Suprapubic skin (tissue), 3 donors: ENCODE results near the gene ZDHHC24.

ENCODE experiments used
- POLR2A ChIP-seq, 2 donors: fragments of 450-650 bp; IDR thresholded peaks; one replicate each; pipeline ENCODE4 v1.6.1; 2017; ENCODE audit warnings: antibody characterized with exemption in 2 of 2, mild to moderate bottlenecking in 2 of 2, moderate library complexity in 2 of 2
- TF ChIP-seq, protein P1 (sequence below), 2 donors: fragments of 200-600 bp in 1 of 2; fragments of 450-650 bp in 1 of 2; sonication (generic) in 1 of 2; IDR thresholded peaks; one replicate each; pipeline ENCODE4 v1.5.1; 2016 to 2019; ENCODE audit warnings: antibody characterized with exemption in 2 of 2, mild to moderate bottlenecking in 1 of 2, moderate library complexity in 1 of 2

DNA sequence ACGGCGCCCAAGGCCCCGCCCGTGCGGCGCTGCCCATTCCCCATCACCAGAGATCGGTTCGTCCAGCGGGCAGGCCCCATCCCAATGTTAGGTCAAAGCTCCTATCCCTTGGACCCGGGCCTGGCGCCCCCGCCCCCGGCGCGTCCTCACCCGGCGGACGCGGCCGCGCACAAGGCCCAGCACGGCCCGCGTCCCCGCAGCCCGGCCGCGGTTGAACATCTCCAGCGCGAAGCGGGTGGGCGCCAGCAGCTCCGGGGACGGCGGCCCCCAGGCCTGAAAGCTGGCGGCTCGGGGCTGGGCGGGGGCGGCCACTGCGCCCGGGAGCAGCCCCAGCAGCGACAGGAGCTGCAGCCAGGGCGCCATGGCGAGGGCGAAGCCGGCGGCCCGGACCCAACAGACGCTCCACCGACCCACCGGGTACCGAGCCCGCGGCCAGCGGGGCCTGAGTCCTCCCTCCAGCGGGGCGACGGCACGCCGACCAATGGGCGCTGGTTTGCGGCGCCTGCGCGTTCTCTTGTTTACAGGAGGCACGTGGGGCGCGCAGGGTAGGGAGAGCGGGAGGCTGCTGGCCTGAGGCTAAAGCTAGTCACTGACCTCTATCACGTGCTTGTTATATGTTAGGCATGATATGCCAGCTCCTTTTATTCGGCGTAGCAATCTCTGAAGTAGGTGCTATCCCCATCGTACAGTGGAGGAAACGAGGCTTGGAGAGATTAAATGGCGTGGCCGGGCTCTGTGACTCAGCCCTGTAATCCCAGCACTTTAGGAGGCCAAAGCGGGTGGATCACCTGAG is 22.5 kb upstream of the ZDHHC24 start, which contains the start of gene CTSF:
- no peak for TF ChIP-seq POLR2A (IDR thresholded peaks at IDR 0.05)
- TF ChIP-seq, protein P1, sequence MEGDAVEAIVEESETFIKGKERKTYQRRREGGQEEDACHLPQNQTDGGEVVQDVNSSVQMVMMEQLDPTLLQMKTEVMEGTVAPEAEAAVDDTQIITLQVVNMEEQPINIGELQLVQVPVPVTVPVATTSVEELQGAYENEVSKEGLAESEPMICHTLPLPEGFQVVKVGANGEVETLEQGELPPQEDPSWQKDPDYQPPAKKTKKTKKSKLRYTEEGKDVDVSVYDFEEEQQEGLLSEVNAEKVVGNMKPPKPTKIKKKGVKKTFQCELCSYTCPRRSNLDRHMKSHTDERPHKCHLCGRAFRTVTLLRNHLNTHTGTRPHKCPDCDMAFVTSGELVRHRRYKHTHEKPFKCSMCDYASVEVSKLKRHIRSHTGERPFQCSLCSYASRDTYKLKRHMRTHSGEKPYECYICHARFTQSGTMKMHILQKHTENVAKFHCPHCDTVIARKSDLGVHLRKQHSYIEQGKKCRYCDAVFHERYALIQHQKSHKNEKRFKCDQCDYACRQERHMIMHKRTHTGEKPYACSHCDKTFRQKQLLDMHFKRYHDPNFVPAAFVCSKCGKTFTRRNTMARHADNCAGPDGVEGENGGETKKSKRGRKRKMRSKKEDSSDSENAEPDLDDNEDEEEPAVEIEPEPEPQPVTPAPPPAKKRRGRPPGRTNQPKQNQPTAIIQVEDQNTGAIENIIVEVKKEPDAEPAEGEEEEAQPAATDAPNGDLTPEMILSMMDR (IDR thresholded peaks at IDR 0.05) = no peak
